Keratinocyte (primary cell): ENCODE results near the gene CDS1. TPM values are rescaled to one million over a fixed set of nuclear protein-coding genes. Genes with fewer than 3 reads are reported as not detected.

Experiments used
- DNase-seq: peaks from one replicate; pipeline ENCODE4 v3.0.0-alpha.2; 2011; ENCODE audit warnings: low read depth, missing footprints, low spot score
- FAIRE-seq: peaks from 2 replicates; lab custom pipeline; 2011; peaks lifted over from hg19 to GRCh38; lab: Jason Lieb, UNC
- H2AFZ ChIP-seq: 2 replicates; pipeline ENCODE4 v1.6.0; 2012; ENCODE audit warnings: low read length, control low read depth, inconsistent platforms; ENCODE audit not compliant: control insufficient read depth
- H3K27ac ChIP-seq: 2 replicates; pipeline ENCODE4 v1.5.1; 2011; ENCODE audit warnings: low read length; ENCODE audit not compliant: control insufficient read depth, insufficient read depth
- H3K27me3 ChIP-seq: 3 replicates; pipeline ENCODE4 v1.6.0; 2011; ENCODE audit warnings: low read length; ENCODE audit not compliant: control insufficient read depth, insufficient read depth; ENCODE audit errors: extremely low read depth
- H3K36me3 ChIP-seq, 2 experiments: 2 replicates in 1 of 2; 3 replicates in 1 of 2; pipeline ENCODE4 v1.5.1; 2011; ENCODE audit warnings: low read length in 2 of 2, mild to moderate bottlenecking in 1 of 2; ENCODE audit not compliant: control insufficient read depth in 2 of 2, insufficient read depth in 2 of 2; ENCODE audit errors: extremely low read depth in 1 of 2
- H3K4me1 ChIP-seq: 3 replicates; pipeline ENCODE4 v1.5.1; 2011; ENCODE audit warnings: low read length; ENCODE audit not compliant: control insufficient read depth, insufficient read depth; ENCODE audit errors: extremely low read depth
- H3K4me2 ChIP-seq: 3 replicates; pipeline ENCODE4 v1.6.0; 2011; ENCODE audit warnings: low read depth, low read length; ENCODE audit not compliant: control insufficient read depth, insufficient read depth; ENCODE audit errors: extremely low read depth
- H3K4me3 ChIP-seq, 3 experiments: fragments of 200-600 bp in 1 of 3; sonication (generic) in 1 of 3; 2 replicates in 2 of 3; 3 replicates in 1 of 3; pipeline ENCODE4 v1.5.1; 2011 to 2016; ENCODE audit warnings: low read length in 3 of 3, mild to moderate bottlenecking in 3 of 3, control low read depth in 2 of 3, inconsistent platforms in 1 of 3, low read depth in 1 of 3, mixed read lengths in 1 of 3, mixed run types in 1 of 3, moderate library complexity in 1 of 3; ENCODE audit not compliant: control insufficient read depth in 2 of 3, insufficient read depth in 2 of 3; ENCODE audit errors: extremely low read depth in 1 of 3
- H3K79me2 ChIP-seq: 2 replicates; pipeline ENCODE4 v1.6.0; 2012; ENCODE audit warnings: low read length; ENCODE audit not compliant: control insufficient read depth, insufficient read depth
- H3K9ac ChIP-seq: 3 replicates; pipeline ENCODE4 v1.6.0; 2011; ENCODE audit warnings: low read length; ENCODE audit not compliant: control insufficient read depth, insufficient read depth; ENCODE audit errors: extremely low read depth
- H3K9me1 ChIP-seq: 3 replicates; pipeline ENCODE4 v1.6.0; 2011; ENCODE audit warnings: low read length; ENCODE audit not compliant: control insufficient read depth, insufficient read depth; ENCODE audit errors: extremely low read depth
- H3K9me3 ChIP-seq: 2 replicates; pipeline ENCODE4 v1.5.1; 2012; ENCODE audit warnings: low read depth, low read length; ENCODE audit not compliant: control insufficient read depth
- H4K20me1 ChIP-seq: 3 replicates; pipeline ENCODE4 v1.6.0; 2011; ENCODE audit warnings: low read length; ENCODE audit not compliant: control insufficient read depth, insufficient read depth; ENCODE audit errors: extremely low read depth
- CTCF ChIP-seq, 3 experiments: IDR thresholded peaks in 1 of 3; conservative IDR thresholded peaks in 1 of 3; optimal IDR thresholded peaks in 1 of 3; 2 replicates in 2 of 3; 3 replicates in 1 of 3; pipeline versions ENCODE3 to v1.5.1; 2011; ENCODE audit warnings: low read length in 3 of 3, mild to moderate bottlenecking in 3 of 3, moderate library complexity in 2 of 3, control low read depth in 1 of 3, inconsistent platforms in 1 of 3; ENCODE audit not compliant: insufficient read depth in 2 of 3; ENCODE audit errors: extremely low read depth in 1 of 3
- EZH2 ChIP-seq: IDR thresholded peaks from one replicate; pipeline ENCODE4 v1.6.1; 2012; ENCODE audit warnings: inconsistent platforms, mild to moderate bottlenecking, low read length, moderate library complexity
- dilution Hi-C: fragments of 300-500 bp; cut with MboI; formaldehyde crosslinking; loops from one replicate; pipeline ENCODE4 v1.7.0; 2020; ENCODE audit warnings: low sequenced_read_pairs; ENCODE audit not compliant: extremely low pct_ligation_motif_present
- polyA plus RNA-seq, 5 experiments: library from polyadenylated mRNA; depleted of rRNA in 3 of 5; stranded (reverse) in 3 of 5; stranded (forward) in 1 of 5; unstranded in 1 of 5; fragments of >200 nt; gene quantifications; 1 replicate in 1 of 5; 2 replicates in 3 of 5; 3 replicates in 1 of 5; pipeline versions ENCODE4 v1.2.1 to v1.2.3, GENCODE V29; 2011 to 2012; ENCODE audit warnings: missing spikeins in 2 of 5, low read depth in 1 of 5, low replicate concordance in 1 of 5

Gene CDS1
- polyA plus RNA-seq, 1 donor (not counting 4 experiments of a cell fraction or from before 2014, with no cell fraction given), result 21.7 TPM

GRCh38 chr4:84672177-84672576, 89.2 kb downstream of the CDS1 start:
- Histone ChIP-seq H3K9me1 (no peaks in the 10 kb centered on the region), H4K20me1 (no peaks in the 10 kb centered on the region), H3K27ac (no peak overlapping the region), H3K4me3 (no peak overlapping the region), H3K9me3 (no peaks in the 10 kb centered on the region), H3K4me1 (peaks cover 15% of the 10 kb centered on the region), H3K4me2 (no peak overlapping the region), H3K9ac (no peak overlapping the region), H3K27me3 (no peaks in the 10 kb centered on the region), H2AFZ (no peak overlapping the region), H3K36me3 (peaks cover 14 to 15% of the 10 kb centered on the region in 2 experiments), H3K79me2 (no peaks in the 10 kb centered on the region)
- dilution Hi-C loops, result no loop called here
- TF ChIP-seq EZH2 (no peak), CTCF (optimal IDR thresholded peaks at IDR 0.05 in 1 of 3, IDR thresholded peaks at IDR 0.05 in 1 of 3, conservative IDR thresholded peaks at IDR 0.05 in 1 of 3; ENCODE audit: extremely low read depth in 1 of 3, insufficient read depth in 2 of 3, low read length in 3 of 3) (no peak)
- FAIRE-seq (no peak), DNase-seq (no peak)

GRCh38 chr4:84673475-84674240, 90.7 kb downstream of the CDS1 start:
- peaks cover 15% of the 10 kb centered on the region for H3K4me1 ChIP-seq
- H3K79me2 ChIP-seq, result no peaks in the 10 kb centered on the region
- H2AFZ ChIP-seq, result no peak overlapping the region
- H3K4me3 ChIP-seq, result no peak overlapping the region
- TF ChIP-seq EZH2, result no peak
- no peak for TF ChIP-seq CTCF (optimal IDR thresholded peaks at IDR 0.05 in 1 of 3, IDR thresholded peaks at IDR 0.05 in 1 of 3, conservative IDR thresholded peaks at IDR 0.05 in 1 of 3; ENCODE audit: extremely low read depth in 1 of 3, insufficient read depth in 2 of 3, low read length in 3 of 3)
- FAIRE-seq (peak; percentile 68), DNase-seq (no peak)
- peaks cover 21 to 25% of the 10 kb centered on the region in 2 experiments for H3K36me3 ChIP-seq
- H3K27ac ChIP-seq, result peak overlapping the region; percentile 30
- dilution Hi-C loops, result no loop called here
- H3K9me3 ChIP-seq, result no peaks in the 10 kb centered on the region
- no peaks in the 10 kb centered on the region for H3K27me3 ChIP-seq
- H4K20me1 ChIP-seq, result no peaks in the 10 kb centered on the region
- no peak overlapping the region for H3K9ac ChIP-seq
- H3K4me2 ChIP-seq, result peak overlapping the region; percentile 18
- no peaks in the 10 kb centered on the region for H3K9me1 ChIP-seq
